Breast epithelium (tissue), 3 donors: ENCODE data around the gene CD33.

Source experiments
- POLR2A ChIP-seq: fragments of 450-650 bp; IDR thresholded peaks from one replicate; pipeline ENCODE4 v1.6.1; 2016; ENCODE audit warnings: antibody characterized with exemption, mild to moderate bottlenecking, moderate library complexity
- POLR2AphosphoS5 ChIP-seq, 3 donors: sonication (generic); formaldehyde crosslinking; IDR thresholded peaks; one replicate each; pipeline ENCODE4 v1.6.1; 2017; ENCODE audit warnings: antibody characterized with exemption in 3 of 3
- TF ChIP-seq, protein P1 (sequence below), 3 donors: fragments of 450-650 bp; IDR thresholded peaks; one replicate each; pipeline ENCODE4 v1.5.1; 2016 to 2017; ENCODE audit warnings: antibody characterized with exemption in 3 of 3, mild to moderate bottlenecking in 3 of 3, moderate library complexity in 3 of 3

DNA sequence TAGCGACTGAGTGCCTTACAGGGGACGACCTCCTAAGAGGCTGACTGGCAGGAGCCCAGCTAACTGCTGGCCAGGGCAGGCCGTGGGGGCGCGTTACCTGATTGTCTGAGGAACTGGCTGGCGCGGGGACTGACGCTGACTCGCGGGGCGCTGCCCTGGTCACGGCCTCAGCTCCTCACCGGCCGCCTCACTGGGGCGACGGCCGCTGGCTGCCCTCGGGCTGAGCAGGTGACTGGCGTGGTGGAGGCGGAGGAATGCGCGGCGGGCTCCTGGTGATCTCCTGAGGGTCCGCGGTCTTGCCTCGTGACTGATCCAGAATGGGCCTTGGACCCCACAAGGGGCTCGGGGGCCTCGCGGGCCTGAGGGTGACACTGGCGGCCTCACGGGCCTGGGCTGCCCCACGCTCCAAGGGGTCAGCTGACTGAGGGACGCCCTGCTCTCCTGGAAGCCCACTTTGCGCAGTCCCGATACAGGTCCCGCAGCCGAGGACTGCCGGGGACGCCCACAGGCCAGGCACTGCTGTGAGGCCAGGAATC is 43.4 kb upstream of the CD33 start:
- TF ChIP-seq, protein P1, sequence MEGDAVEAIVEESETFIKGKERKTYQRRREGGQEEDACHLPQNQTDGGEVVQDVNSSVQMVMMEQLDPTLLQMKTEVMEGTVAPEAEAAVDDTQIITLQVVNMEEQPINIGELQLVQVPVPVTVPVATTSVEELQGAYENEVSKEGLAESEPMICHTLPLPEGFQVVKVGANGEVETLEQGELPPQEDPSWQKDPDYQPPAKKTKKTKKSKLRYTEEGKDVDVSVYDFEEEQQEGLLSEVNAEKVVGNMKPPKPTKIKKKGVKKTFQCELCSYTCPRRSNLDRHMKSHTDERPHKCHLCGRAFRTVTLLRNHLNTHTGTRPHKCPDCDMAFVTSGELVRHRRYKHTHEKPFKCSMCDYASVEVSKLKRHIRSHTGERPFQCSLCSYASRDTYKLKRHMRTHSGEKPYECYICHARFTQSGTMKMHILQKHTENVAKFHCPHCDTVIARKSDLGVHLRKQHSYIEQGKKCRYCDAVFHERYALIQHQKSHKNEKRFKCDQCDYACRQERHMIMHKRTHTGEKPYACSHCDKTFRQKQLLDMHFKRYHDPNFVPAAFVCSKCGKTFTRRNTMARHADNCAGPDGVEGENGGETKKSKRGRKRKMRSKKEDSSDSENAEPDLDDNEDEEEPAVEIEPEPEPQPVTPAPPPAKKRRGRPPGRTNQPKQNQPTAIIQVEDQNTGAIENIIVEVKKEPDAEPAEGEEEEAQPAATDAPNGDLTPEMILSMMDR (IDR thresholded peaks at IDR 0.05): no peak
- TF ChIP-seq POLR2AphosphoS5 (IDR thresholded peaks at IDR 0.05): no peak
- TF ChIP-seq POLR2A: no peak
